ENCODE measurements around the gene BUD13. TPM values are rescaled to one million over a fixed set of nuclear protein-coding genes. Genes with fewer than 3 reads are reported as not detected.

Gene BUD13
- total RNA-seq, 1 experiment from 2014 or later = 22.9 TPM

GRCh38 chr11:116727990-116728389 lies 44.8 kb downstream of the BUD13 start (continued):
- TF ChIP-seq ZBTB33 (IDR thresholded peaks at IDR 0.05; ENCODE audit: extremely low read depth, insufficient replicate concordance, low read length) (no peak), SIN3A (IDR thresholded peaks at IDR 0.05; ENCODE audit: low read depth) (no peak), EZH2 (IDR thresholded peaks at IDR 0.05) (no peak), SRF (IDR thresholded peaks at IDR 0.05; ENCODE audit: low read depth) (no peak), POLR2A (IDR thresholded peaks at IDR 0.05; ENCODE audit: borderline replicate concordance, extremely low read depth, insufficient read depth, insufficient read length) (no peak), SP1 (IDR thresholded peaks at IDR 0.05; ENCODE audit: low read depth) (no peak)

GRCh38 chr11:116725434-116726221 lies 47.2 kb downstream of the BUD13 start:
- no peaks in the 10 kb centered on the region for H3K27me3 ChIP-seq (ENCODE audit: insufficient read depth, low read length)
- CTCF ChIA-PET = no interaction called here

More at GRCh38 chr11:116725434-116726221, 47.2 kb downstream of the BUD13 start:
- no peaks in the 10 kb centered on the region for H3K79me2 ChIP-seq (ENCODE audit: insufficient read depth, low read length)
- BruUV-seq (replicated peaks) = no TSS peak
- no peaks in the 10 kb centered on the region for H3K36me3 ChIP-seq (ENCODE audit: control insufficient read depth in 1 of 2, insufficient read depth in 2 of 2, low read length in 2 of 2)
- POLR2A ChIA-PET = no interaction called here
- no peak overlapping the region for H3K4me3 ChIP-seq (replicated peaks in 1 of 2; ENCODE audit: low read depth in 1 of 2, low read length in 2 of 2)
- intact Hi-C loops (cut with micrococcal nuclease) = no loop called here
- H3K9ac ChIP-seq (ENCODE audit: low read length) = no peak overlapping the region
- no peaks in the 10 kb centered on the region for H4K20me1 ChIP-seq (ENCODE audit: insufficient read depth)
- no peak for TF ChIP-seq EGR1 (IDR thresholded peaks at IDR 0.05; ENCODE audit: low read depth)
- no peak for TF ChIP-seq CBX3 (IDR thresholded peaks at IDR 0.05; ENCODE audit: low read depth)
- TF ChIP-seq, protein P1, sequence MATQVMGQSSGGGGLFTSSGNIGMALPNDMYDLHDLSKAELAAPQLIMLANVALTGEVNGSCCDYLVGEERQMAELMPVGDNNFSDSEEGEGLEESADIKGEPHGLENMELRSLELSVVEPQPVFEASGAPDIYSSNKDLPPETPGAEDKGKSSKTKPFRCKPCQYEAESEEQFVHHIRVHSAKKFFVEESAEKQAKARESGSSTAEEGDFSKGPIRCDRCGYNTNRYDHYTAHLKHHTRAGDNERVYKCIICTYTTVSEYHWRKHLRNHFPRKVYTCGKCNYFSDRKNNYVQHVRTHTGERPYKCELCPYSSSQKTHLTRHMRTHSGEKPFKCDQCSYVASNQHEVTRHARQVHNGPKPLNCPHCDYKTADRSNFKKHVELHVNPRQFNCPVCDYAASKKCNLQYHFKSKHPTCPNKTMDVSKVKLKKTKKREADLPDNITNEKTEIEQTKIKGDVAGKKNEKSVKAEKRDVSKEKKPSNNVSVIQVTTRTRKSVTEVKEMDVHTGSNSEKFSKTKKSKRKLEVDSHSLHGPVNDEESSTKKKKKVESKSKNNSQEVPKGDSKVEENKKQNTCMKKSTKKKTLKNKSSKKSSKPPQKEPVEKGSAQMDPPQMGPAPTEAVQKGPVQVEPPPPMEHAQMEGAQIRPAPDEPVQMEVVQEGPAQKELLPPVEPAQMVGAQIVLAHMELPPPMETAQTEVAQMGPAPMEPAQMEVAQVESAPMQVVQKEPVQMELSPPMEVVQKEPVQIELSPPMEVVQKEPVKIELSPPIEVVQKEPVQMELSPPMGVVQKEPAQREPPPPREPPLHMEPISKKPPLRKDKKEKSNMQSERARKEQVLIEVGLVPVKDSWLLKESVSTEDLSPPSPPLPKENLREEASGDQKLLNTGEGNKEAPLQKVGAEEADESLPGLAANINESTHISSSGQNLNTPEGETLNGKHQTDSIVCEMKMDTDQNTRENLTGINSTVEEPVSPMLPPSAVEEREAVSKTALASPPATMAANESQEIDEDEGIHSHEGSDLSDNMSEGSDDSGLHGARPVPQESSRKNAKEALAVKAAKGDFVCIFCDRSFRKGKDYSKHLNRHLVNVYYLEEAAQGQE (IDR thresholded peaks at IDR 0.05; ENCODE audit: low read depth) = no peak
- TF ChIP-seq ZNF274 (IDR thresholded peaks at IDR 0.05; ENCODE audit: low read depth, low read length) = no peak
- no peak for TF ChIP-seq POLR2AphosphoS5 (IDR thresholded peaks at IDR 0.05; ENCODE audit: low read depth, low read length)
- TF ChIP-seq, protein P2, sequence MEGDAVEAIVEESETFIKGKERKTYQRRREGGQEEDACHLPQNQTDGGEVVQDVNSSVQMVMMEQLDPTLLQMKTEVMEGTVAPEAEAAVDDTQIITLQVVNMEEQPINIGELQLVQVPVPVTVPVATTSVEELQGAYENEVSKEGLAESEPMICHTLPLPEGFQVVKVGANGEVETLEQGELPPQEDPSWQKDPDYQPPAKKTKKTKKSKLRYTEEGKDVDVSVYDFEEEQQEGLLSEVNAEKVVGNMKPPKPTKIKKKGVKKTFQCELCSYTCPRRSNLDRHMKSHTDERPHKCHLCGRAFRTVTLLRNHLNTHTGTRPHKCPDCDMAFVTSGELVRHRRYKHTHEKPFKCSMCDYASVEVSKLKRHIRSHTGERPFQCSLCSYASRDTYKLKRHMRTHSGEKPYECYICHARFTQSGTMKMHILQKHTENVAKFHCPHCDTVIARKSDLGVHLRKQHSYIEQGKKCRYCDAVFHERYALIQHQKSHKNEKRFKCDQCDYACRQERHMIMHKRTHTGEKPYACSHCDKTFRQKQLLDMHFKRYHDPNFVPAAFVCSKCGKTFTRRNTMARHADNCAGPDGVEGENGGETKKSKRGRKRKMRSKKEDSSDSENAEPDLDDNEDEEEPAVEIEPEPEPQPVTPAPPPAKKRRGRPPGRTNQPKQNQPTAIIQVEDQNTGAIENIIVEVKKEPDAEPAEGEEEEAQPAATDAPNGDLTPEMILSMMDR (IDR thresholded peaks at IDR 0.05 in 2 of 3, conservative IDR thresholded peaks at IDR 0.05 in 1 of 3; ENCODE audit: borderline replicate concordance in 1 of 3, insufficient read depth in 1 of 3, low read depth in 2 of 3, low read length in 2 of 3) = no peak
- TF ChIP-seq POLR2A (IDR thresholded peaks at IDR 0.05; ENCODE audit: borderline replicate concordance, extremely low read depth, insufficient read depth, insufficient read length) = no peak
- TF ChIP-seq RAD21 (IDR thresholded peaks at IDR 0.05; ENCODE audit: low read depth) = no peak
- no peak for TF ChIP-seq JUND (IDR thresholded peaks at IDR 0.05)
- no peak for TF ChIP-seq ZFX (IDR thresholded peaks at IDR 0.05)
- no peak for TF ChIP-seq EZH2phosphoT487 (IDR thresholded peaks at IDR 0.05; ENCODE audit: borderline replicate concordance)
- no peak for TF ChIP-seq ELF1 (IDR thresholded peaks at IDR 0.05; ENCODE audit: borderline replicate concordance, low read depth)
- TF ChIP-seq, protein P3, sequence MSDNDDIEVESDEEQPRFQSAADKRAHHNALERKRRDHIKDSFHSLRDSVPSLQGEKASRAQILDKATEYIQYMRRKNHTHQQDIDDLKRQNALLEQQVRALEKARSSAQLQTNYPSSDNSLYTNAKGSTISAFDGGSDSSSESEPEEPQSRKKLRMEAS (IDR thresholded peaks at IDR 0.05) = no peak
- TF ChIP-seq SP1 (IDR thresholded peaks at IDR 0.05; ENCODE audit: low read depth) = no peak
- no peak for TF ChIP-seq SRF (IDR thresholded peaks at IDR 0.05; ENCODE audit: low read depth)
- no peak for TF ChIP-seq EZH2 (IDR thresholded peaks at IDR 0.05)
- RAD21 ChIA-PET (ENCODE audit: low non-redundant PET in 1 of 2, low total read pairs in 2 of 2, uncharacterized antibody in 2 of 2, unreplicated experiment in 2 of 2) = no interaction called here
- no peaks in the 10 kb centered on the region for H3K9me2 ChIP-seq (ENCODE audit: insufficient read depth)
- no peak overlapping the region for H3K4me2 ChIP-seq (ENCODE audit: low read length)
- H3K27ac ChIP-seq (ENCODE audit: low read depth, low read length) = no peak overlapping the region
- DNase-seq (ENCODE audit: low read depth, low spot score) = no peak
- H3K4me1 ChIP-seq (ENCODE audit: control insufficient read depth in 1 of 2, insufficient read depth in 2 of 2, low read length in 2 of 2) = no peaks in the 10 kb centered on the region
- no peak for ATAC-seq
- H2AFZ ChIP-seq (ENCODE audit: low read depth, low read length, poor library complexity, severe bottlenecking) = no peak overlapping the region
- no peaks in the 10 kb centered on the region for H3K9me3 ChIP-seq (ENCODE audit: control insufficient read depth in 1 of 2, insufficient read depth in 1 of 2, low read depth in 1 of 2, low read length in 2 of 2)

Data from HCT116 (cell line).